ENCODE results near the gene BTNL9.
"Not testable (repeated sequence)": the region's sequence is repeated elsewhere in the genome, so short reads cannot be mapped to it uniquely, and the experiment has no call there.

Gene BTNL9

DNA sequence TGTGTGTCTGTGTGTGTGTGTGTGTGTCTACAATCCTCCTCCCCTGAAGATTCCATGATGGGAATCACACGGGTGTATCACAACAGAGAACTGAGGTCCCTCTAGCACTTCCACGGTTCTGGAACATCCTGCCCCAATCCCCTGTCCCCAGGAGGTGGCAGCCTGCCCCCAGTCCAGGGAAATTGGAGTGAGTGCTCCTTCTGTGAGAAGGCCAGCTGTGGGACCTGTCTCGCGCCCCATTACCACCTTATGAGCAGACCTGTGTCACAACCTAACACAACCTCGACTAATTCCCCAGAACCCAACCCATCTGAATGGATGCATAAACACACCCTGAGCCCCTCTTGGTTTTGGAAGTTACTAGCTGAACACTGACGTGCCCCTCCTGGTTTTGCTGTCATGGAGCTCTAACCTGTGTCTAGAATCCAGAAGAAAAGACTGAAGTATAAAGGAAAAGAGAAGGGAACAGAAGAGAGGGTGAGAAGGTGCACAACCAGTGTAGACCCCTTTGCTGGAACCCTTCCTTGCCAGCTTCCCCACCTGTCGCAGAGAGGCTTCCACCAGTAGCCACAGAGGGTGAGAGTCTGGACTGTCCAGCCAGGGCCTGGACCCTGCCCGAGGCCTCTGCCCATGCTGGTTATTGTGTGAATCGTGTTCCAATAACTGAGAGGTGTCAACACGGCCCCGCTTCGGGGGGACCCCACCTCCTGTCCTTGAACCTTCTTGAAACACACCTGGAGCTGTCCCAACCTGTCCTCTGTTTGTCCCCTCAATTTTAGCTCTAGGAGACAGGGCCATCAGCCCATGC lies 3.4 kb downstream of the BTNL9 start:
- DNase-seq (ENCODE audit: low read depth) = no peak

GRCh38 chr5:181044093-181044599 lies 4.1 kb downstream of the BTNL9 start:
- no peak for DNase-seq (ENCODE audit: low read depth)

DNA sequence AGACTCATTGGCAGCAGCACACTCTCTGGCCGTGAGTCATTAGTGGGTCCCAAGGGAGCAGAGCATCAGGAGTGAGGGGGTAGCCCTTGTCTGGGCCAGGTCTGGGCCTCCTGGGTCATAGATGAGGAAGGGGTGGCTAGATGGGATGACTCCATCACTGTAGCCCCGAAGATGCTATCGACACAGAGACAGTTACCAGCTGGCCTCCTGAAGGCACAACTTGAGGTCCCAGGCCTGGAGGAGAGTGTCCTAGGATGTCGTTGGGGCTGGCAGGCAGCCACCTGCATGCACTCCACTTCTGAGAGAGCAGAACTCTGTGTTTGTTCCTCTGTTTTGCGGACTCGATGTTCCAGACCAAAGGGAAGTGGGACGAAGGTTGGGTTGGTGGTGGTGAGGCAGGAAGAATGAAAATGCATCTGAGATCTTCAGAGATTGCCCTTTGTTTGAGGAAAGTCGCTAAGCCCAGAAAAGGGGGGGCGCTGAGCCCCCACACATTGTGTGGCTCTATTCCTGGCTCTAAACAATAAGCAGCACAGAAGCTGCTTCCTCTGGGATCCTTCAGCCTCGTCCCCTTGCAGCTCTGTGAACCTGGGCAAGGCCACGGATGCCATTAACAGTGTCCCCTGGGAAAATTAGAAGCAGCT lies 4.7 kb downstream of the BTNL9 start:
- DNase-seq (ENCODE audit: low read depth) = no peak

- DNase-seq (ENCODE audit: low read depth) = no peak
Measured at GRCh38 chr5:181045316-181045715, 5.2 kb downstream of the BTNL9 start.

GRCh38 chr5:181045857-181046256 lies 5.8 kb downstream of the BTNL9 start:
- DNase-seq (ENCODE audit: low read depth) = not testable (repeated sequence)

DNA sequence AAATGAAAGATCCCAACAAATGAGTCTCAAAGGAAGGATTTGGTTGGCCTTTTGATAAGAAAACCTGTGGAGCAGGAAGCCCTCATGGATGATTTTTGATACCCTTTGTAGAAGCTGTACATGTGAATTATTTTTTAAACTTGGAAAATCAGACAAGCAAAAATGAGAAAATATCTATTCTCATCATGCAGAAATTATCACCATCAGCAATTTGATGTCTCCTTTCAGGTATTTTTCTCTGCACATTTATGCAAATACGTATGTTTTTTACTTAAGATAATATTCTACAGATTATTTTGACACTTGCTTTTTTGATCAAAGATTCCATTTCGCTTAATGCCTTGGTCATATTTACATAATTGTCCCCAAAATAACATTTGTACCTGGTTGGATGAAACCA lies 7.2 kb downstream of the BTNL9 start:
- no peak for DNase-seq (ENCODE audit: low read depth)

GRCh38 chr5:181047921-181048320 lies 7.9 kb downstream of the BTNL9 start:
- no peak for DNase-seq (ENCODE audit: low read depth)

DNA sequence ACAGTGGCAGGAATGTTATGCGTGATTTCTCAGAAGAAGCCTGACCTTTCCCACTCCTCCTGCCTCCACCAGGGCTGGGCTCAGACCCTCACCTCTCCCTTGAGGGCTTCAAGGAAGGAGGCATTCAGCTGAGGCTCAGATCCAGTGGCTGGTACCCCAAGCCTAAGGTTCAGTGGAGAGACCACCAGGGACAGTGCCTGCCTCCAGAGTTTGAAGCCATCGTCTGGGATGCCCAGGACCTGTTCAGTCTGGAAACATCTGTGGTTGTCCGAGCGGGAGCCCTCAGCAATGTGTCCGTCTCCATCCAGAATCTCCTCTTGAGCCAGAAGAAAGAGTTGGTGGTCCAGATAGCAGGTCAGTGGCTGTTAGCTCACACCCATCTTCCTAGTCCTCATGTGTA lies 9.9 kb downstream of the BTNL9 start:
- no peak for DNase-seq (ENCODE audit: low read depth)

DNA sequence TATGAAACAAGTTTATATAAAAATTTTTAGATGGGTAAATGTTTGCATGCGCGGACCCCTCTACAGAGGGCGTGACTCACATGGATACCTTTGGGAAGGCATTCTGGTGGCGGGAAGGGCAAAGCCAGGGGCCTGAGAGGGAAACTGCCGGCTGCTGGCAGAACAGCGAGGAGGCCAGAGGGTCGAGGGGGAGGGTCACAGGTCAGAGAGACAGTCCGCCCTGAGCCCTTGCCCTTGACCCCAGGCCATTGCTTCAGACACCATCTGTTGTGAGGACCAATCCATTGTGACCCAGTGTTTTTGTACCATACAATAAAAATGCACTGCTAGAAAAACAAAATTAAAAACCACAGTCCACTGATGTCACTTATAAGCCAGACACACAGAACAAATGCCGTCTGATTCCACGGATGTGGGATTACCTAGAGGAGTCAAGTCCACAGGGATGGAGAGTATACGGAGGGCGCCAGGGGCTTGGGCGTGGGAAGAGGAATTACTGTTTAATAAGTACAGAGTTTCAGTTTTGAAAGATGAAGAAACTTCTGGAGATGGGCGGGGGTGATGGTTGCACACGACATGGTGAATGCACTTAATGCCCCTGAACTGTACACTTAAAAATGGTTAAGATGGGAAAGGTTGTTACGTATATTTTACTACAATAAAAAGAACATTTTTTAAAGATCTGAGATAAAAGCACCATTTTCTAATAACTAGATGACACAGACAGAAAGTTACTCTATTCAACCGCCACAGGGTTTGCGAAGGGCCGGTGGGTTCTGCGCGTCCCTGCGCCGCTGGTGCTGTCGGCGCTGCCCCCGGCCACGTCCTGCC lies 12.0 kb downstream of the BTNL9 start:
- DNase-seq (ENCODE audit: low read depth) = no peak

- DNase-seq (ENCODE audit: low read depth) = peak; percentile 20
Measured at GRCh38 chr5:181052672-181053487, 12.8 kb downstream of the BTNL9 start.

GRCh38 chr5:181053488-181054121 lies 13.5 kb downstream of the BTNL9 start:
- no peak for DNase-seq (ENCODE audit: low read depth)

DNA sequence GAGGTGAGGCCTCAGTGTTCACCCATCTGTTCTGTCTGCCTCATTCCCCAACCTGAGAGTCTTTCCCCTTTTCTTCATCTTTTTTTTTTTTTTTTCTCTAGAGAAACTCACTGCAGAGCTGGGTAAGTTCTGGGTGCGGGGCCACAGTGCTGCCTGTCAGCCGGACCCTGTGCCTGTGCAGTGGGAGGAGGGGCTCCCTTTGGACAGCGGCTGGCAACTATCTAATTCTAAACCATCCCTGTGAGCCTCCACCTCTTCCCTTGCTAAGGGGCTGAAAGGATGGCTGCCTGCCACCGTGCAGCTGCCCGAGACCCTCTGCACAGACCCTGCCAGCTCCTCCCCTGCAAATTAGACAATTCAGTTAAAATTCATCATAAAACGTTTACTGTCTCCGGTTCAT lies 14.1 kb downstream of the BTNL9 start:
- no peak for DNase-seq (ENCODE audit: low read depth)

DNA sequence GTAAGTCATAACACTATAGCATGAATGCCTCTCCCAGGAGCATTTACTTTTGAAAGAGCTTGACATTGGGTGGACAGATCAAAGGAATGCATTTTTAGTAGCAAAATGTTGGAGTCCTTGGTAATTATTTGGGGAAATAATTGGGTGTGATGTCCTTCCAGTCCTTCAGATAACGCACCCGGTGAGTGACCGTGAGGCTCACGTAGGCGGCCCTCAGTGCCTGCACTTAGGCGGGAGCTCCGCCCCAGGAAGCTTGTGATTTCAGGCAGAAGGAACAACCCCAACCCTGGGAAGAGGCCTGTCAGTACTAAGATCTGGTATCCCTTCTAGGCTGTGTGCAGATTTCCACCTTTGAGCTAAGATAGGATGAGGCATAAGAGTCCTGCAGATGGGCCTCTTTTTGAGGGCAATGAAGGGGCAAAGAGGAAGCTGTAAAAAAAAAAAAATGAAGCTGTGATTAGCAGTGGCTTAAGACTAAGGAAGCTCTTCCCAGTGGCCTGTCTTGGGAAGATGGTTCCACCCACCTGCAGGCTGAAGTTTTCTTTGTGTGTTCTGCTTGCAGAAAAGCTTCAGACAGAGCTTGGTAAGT lies 14.9 kb downstream of the BTNL9 start:
- DNase-seq (ENCODE audit: low read depth) = no peak

DNA sequence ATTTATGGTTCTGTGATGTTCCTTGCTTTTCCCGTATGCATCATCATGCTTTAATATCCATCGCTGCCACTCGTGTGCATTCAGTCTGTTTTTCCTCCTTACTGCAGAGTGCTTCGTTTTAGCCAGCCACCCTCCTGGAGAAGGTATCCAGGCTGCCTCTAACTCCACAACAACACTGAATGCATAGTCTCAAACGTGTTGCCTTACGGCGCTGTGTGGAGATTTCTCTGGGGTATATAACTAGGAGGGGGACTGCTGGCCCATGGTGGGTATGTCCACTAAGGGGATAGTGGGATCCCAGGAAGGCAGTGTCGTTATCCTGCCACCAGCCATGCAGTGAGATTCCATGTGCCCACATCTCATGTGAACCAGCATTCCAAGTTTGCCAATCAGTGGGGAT lies 16.4 kb downstream of the BTNL9 start:
- no peak for DNase-seq (ENCODE audit: low read depth)

- no peak for DNase-seq (ENCODE audit: low read depth)
Measured at GRCh38 chr5:181058321-181058720, 18.3 kb downstream of the BTNL9 start.

DNA sequence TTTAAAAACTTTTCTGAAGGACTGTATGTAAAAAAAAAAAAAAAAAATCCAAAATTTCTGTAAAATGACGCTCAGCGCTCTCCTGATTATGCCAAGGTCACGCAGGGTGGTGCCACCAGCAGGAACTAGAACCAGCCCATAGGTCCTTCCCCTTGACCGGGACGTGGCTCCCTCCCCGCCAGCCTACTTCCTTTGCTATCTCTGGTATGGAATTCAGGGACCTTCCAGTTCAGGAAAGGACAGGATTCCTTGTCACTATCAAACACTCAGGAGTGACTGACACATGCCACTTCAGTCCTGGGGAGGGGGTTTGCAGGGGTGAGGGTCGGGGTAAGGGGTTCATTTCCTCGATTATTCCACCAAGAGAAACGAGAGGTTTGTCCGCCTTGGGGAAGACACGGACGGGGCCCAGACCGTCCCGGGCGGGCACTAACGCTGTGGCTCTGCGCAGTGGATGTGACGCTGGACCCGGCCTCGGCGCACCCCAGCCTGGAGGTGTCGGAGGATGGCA lies 18.8 kb downstream of the BTNL9 start:
- no peak for DNase-seq (ENCODE audit: low read depth)

- no peak for DNase-seq (ENCODE audit: low read depth)
Measured at GRCh38 chr5:181059297-181060230, 19.5 kb downstream of the BTNL9 start.

DNA sequence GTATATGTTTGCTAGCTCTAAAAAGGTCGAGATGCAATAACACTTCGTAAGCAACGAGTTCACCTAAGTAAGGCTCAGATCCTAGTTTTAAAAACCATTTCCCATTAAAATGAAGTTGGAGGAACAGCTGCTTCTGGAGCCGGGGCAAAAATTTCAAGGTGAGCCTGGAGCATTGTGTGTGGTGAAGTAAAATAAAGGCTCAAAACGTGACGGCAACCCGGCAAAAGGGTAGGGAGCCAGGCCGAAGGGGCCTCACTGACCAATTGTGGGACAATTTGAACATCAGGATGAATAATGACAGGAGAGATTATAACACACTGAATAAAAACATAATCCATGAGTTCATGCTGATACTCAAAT lies 20.1 kb downstream of the BTNL9 start:
- DNase-seq (ENCODE audit: low read depth) = no peak

- no peak for DNase-seq (ENCODE audit: low read depth)
Measured at GRCh38 chr5:181060924-181061323, 20.9 kb downstream of the BTNL9 start.

GRCh38 chr5:181061645-181062044 lies 21.6 kb downstream of the BTNL9 start:
- no peak for DNase-seq (ENCODE audit: low read depth)
